Esophagus (tissue), 2 donors: ENCODE measurements around the gene FBXL20. TPM values are rescaled to one million over a fixed set of nuclear protein-coding genes. Genes with fewer than 3 reads are reported as not detected.
"Not testable (repeated sequence)": the region's sequence is repeated elsewhere in the genome, so short reads cannot be mapped to it uniquely, and the experiment has no call there.

ENCODE experiments used
- H3K27ac ChIP-seq, 2 donors: one replicate each; pipeline ENCODE4 v1.5.1; 2013; ENCODE audit warnings: low read depth in 2 of 2, mild to moderate bottlenecking in 2 of 2, inconsistent platforms in 1 of 2, low read length in 1 of 2, moderate library complexity in 1 of 2
- H3K27me3 ChIP-seq, 2 donors: one replicate each; pipeline ENCODE4 v1.6.1; 2013; ENCODE audit warnings: low read length in 2 of 2, control low read depth in 1 of 2, mild to moderate bottlenecking in 1 of 2; ENCODE audit not compliant: insufficient read depth in 2 of 2, control insufficient read depth in 1 of 2
- H3K36me3 ChIP-seq, 2 donors: one replicate each; pipeline ENCODE4 v1.6.1; 2013; ENCODE audit warnings: low read length in 1 of 2; ENCODE audit not compliant: control insufficient read depth in 2 of 2, insufficient read depth in 2 of 2
- H3K4me1 ChIP-seq, 2 donors: one replicate each; pipeline ENCODE4 v1.6.1; 2013; ENCODE audit warnings: low read length in 1 of 2; ENCODE audit not compliant: control insufficient read depth in 2 of 2, insufficient read depth in 2 of 2
- H3K4me3 ChIP-seq, 2 donors: one replicate each; pipeline ENCODE4 v1.5.1; 2013; ENCODE audit warnings: low read length in 2 of 2, mild to moderate bottlenecking in 2 of 2, low read depth in 1 of 2, moderate library complexity in 1 of 2
- H3K9me3 ChIP-seq, 2 donors: one replicate each; pipeline ENCODE4 v1.6.1; 2013; ENCODE audit warnings: mild to moderate bottlenecking in 2 of 2, low read depth in 1 of 2, low read length in 1 of 2, moderate library complexity in 1 of 2; ENCODE audit not compliant: control insufficient read depth in 2 of 2, insufficient read depth in 1 of 2
- WGBS, 2 donors: extraction: QIAGEN DNeasy Blood & Tissue Kit; methylation state at CpG; one replicate each; pipeline ENCODE4 v1.1.7; 2013; 5-methylcytosine and 5-hydroxymethylcytosine counted together
- polyA plus RNA-seq, 2 donors: library from polyadenylated mRNA; stranded (reverse); fragments of 200-250 nt; gene quantifications; one replicate each; pipeline ENCODE4 v1.2.3, GENCODE V29; 2013
- donor health status: healthy with polysubstance abuse.
- donor health status: Bipolar disorder and iron deficiency.

FBXL20 gene
- polyA plus RNA-seq, 2 donors = 2.3 to 3.8 TPM

GRCh38 chr17:39306509-39307212 is 94.8 kb downstream of the FBXL20 start:
- WGBS, 2 donors = 65 to 73% methylated on average over 3 of the region's 3 CpGs
- Histone ChIP-seq H3K27me3 (no peaks in the 10 kb centered on the region), H3K4me3 (no peak overlapping the region), H3K4me1 (no peaks in the 10 kb centered on the region), H3K9me3 (no peaks in the 10 kb centered on the region), H3K36me3 (no peaks in the 10 kb centered on the region), H3K27ac (no peak overlapping the region)

GRCh38 chr17:39305978-39306377 is 95.4 kb downstream of the FBXL20 start:
- Histone ChIP-seq H3K9me3 (no peaks in the 10 kb centered on the region), H3K4me3 (no peak overlapping the region), H3K27me3 (no peaks in the 10 kb centered on the region), H3K36me3 (no peaks in the 10 kb centered on the region), H3K27ac (no peak overlapping the region), H3K4me1 (no peaks in the 10 kb centered on the region)
- WGBS, 2 donors = 78 to 84% methylated on average over 7 of the region's 7 CpGs

- Histone ChIP-seq H3K27me3 (no peaks in the 10 kb centered on the region), H3K4me1 (no peaks in the 10 kb centered on the region), H3K9me3 (no peaks in the 10 kb centered on the region), H3K36me3 (peaks cover 0 to 3% of the 10 kb centered on the region in 2 donors), H3K27ac (no peak overlapping the region), H3K4me3 (no peak overlapping the region)
- 97% methylated on average over 1 of the region's 1 CpG for WGBS, 2 donors
Measured at GRCh38 chr17:39304188-39304587, 97.2 kb downstream of the FBXL20 start.

- no peaks in the 10 kb centered on the region for H3K4me1 ChIP-seq
- H3K4me3 ChIP-seq = no peak overlapping the region
- H3K36me3 ChIP-seq = peaks cover 2 to 6% of the 10 kb centered on the region in 2 donors
- no peaks in the 10 kb centered on the region for H3K27me3 ChIP-seq
- no peaks in the 10 kb centered on the region for H3K9me3 ChIP-seq
- no peak overlapping the region for H3K27ac ChIP-seq
Measured at GRCh38 chr17:39294060-39294459, 107.4 kb downstream of the FBXL20 start.

- not testable (repeated sequence) for H3K36me3 ChIP-seq, H3K9me3 ChIP-seq, H3K4me1 ChIP-seq, H3K27ac ChIP-seq, H3K27me3 ChIP-seq, H3K4me3 ChIP-seq
- WGBS, 2 donors = 98% methylated on average over 8 of the region's 8 CpGs
Measured at GRCh38 chr17:39292546-39292945, 108.9 kb downstream of the FBXL20 start.

GRCh38 chr17:39286513-39286912 is 114.9 kb downstream of the FBXL20 start:
- 86 to 96% methylated on average over 3 of the region's 3 CpGs for whole genome bisulfite sequencing, 2 donors
- not testable (repeated sequence) for H3K4me3 ChIP-seq, H3K36me3 ChIP-seq, H3K27me3 ChIP-seq, H3K9me3 ChIP-seq, H3K4me1 ChIP-seq, H3K27ac ChIP-seq

- Histone ChIP-seq H3K9me3 (no peaks in the 10 kb centered on the region), H3K4me3 (no peak overlapping the region), H3K36me3 (no peaks in the 10 kb centered on the region), H3K27me3 (no peaks in the 10 kb centered on the region), H3K4me1 (no peaks in the 10 kb centered on the region), H3K27ac (no peak overlapping the region)
- WGBS, 2 donors = 96 to 98% methylated on average over 5 of the region's 5 CpGs
Measured at GRCh38 chr17:39284685-39285084, 116.7 kb downstream of the FBXL20 start.

- H3K27me3 ChIP-seq = no peaks in the 10 kb centered on the region
- no peaks in the 10 kb centered on the region for H3K9me3 ChIP-seq
- H3K27ac ChIP-seq = no peak overlapping the region
- H3K4me3 ChIP-seq = no peak overlapping the region
- no peaks in the 10 kb centered on the region for H3K36me3 ChIP-seq
- 96 to 100% methylated on average over 1 of the region's 1 CpG for WGBS, 2 donors
- H3K4me1 ChIP-seq = no peaks in the 10 kb centered on the region
Measured at GRCh38 chr17:39283896-39284295, 117.5 kb downstream of the FBXL20 start.

GRCh38 chr17:39283098-39283497 is 118.3 kb downstream of the FBXL20 start:
- H3K27me3 ChIP-seq = no peaks in the 10 kb centered on the region
- no peaks in the 10 kb centered on the region for H3K4me1 ChIP-seq
- 91 to 92% methylated on average over 4 of the region's 4 CpGs for WGBS, 2 donors
- no peaks in the 10 kb centered on the region for H3K36me3 ChIP-seq
- no peak overlapping the region for H3K4me3 ChIP-seq
- no peaks in the 10 kb centered on the region for H3K9me3 ChIP-seq
- H3K27ac ChIP-seq = no peak overlapping the region

- H3K4me3 ChIP-seq = no peak overlapping the region
- H3K27ac ChIP-seq = no peak overlapping the region
- H3K9me3 ChIP-seq = no peaks in the 10 kb centered on the region
- no peaks in the 10 kb centered on the region for H3K4me1 ChIP-seq
- no peaks in the 10 kb centered on the region for H3K36me3 ChIP-seq
- 55 to 63% methylated on average over 1 of the region's 1 CpG for WGBS, 2 donors
- no peaks in the 10 kb centered on the region for H3K27me3 ChIP-seq
Measured at GRCh38 chr17:39281806-39282205, 119.6 kb downstream of the FBXL20 start.
